Activated CD8-positive, alpha-beta memory T cell treated with anti-CD3 and anti-CD28 coated beads for 36 hours (primary cell): Measurements from ENCODE around the gene ARMC5. TPM values are rescaled to one million over a fixed set of nuclear protein-coding genes. Genes with fewer than 3 reads are reported as not detected.

Experiments
- CTCF ChIA-PET: fragments of 350-600 bp; sonication (Branson Sonifier 250); formaldehyde crosslinking; loops from one replicate; lab custom pipeline; 2021; ENCODE audit warnings: antibody characterized with exemption; lab: Charles Lee
- POLR2A ChIA-PET: fragments of 350-600 bp; sonication (Branson Sonifier 250); formaldehyde crosslinking; loops from one replicate; lab custom pipeline; 2021; ENCODE audit warnings: antibody characterized with exemption; lab: Charles Lee
- total RNA-seq, 2 experiments: library from RNA; stranded (reverse); gene quantifications; one replicate each; pipeline ENCODE4 v1.2.3, GENCODE V29; 2021

Gene ARMC5
- total RNA-seq, 2 experiments from 2014 or later: 11.8 to 12.3 TPM

DNA sequence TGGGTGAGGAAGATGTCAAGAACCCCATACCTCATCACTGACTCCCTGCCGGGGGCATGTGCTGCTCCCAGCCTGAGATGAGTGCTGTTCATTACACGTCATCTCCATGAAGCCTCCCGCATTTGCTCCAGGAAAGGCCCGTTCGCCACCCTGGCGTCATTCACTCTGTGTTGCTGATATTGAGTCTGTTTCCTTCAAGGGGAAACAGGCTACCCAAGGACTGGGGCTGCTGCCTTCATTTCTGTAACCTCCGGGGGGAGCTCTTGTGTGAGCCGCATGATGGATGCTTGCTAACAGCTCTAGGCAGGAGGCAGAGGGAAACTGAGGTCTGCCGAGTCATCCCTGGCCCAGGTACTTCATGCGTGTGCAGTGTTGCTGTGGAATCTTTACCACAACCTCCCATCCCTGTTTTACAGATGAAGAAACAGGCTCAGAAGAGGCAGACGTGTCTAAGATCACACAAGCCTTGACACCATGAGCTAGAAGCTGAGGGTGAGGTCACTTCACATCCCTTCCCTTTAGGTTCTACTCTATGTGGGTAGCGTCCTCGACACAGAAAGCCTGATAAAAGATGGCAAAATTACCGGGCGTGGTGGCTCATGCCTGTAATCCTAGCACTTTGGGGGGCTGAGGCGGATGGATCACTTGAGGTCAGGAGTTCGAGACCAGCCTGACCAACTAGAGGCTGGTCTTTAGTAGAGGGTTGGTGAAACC lies 3.5 kb upstream of the ARMC5 start:
- ChIA-PET CTCF (interaction anchor here (1.0 kb wide), 2 partner anchors 313 to 429 kb away, joined by 3 to 4 read pairs; no protein-coding TSS in a partner anchor), POLR2A (interaction anchor here (0.6 to 0.7 kb wide), 3 partner anchors 16 to 473 kb away, joined by 3 to 5 read pairs (median 3); partner anchors contain the start of gene TGFB1I1)

DNA sequence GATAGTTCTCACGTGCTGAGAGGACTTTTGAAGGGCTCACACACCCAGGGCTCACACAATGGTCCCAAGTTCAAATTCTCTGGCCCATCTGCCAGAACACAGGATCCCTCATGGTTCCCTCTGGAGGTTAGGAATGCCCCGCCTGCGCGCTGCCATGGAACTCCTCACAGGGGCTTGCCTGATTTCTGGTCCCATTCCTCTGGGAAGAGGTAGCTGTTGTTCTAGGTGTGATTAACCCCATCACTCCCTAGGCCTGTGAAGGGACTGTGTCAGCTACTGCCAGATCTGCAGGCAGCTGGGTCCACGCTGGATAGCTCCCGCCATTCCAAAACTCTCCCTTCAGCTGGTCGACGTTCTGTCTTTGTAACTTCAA lies 2.3 kb upstream of the ARMC5 start:
- CTCF ChIA-PET: interaction anchor here (2.1 kb wide), 1 partner anchor 14 kb away, joined by 19 read pairs; the partner anchor contains the start of gene ZNF843
- POLR2A ChIA-PET: no interaction called here

DNA sequence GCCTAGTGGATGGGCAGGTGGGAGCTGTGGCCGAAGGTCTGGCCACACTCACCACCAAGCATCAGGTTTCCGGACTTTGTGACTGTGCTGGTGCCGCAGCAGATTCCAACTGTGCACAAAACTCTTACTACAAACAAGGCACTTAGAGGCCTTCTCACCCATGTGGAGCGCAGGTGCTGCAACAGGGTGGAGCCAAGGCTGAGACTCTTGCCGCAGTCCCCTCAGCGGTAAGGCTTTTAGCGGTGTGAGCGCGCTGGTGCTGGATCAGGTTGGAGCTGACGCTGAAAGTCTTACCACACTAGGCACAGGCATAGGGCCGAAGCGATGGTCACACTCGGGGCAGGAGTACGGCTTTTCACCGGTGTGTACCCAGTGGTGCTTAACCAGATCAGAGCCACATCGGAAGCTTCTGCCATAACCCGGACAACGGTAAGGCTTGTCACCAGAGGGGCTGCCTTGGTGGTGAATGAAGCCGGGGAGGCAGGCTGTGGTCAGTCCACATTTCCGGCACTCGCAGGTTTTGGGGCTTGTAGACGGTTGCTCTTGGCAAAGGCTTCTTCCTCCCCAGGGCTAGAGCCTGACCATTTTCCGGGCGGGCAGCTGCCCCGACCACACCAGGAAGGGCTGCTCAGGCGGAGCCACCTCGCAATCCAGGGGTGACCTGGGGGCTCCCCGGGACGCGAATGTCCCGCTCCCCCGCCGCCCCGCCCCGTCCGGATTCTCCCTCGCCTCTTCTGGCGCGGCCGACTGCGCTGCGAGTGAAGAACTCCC lies 1.0 kb upstream of the ARMC5 start:
- CTCF ChIA-PET: interaction anchor here (0.6 to 2.1 kb wide), 8 partner anchors 10 to 411 kb away, joined by 3 to 19 read pairs (median 3); partner anchors contain the start of genes FUS and ZNF843
- POLR2A ChIA-PET: interaction anchor here (0.6 to 2.8 kb wide), 8 partner anchors 19 to 416 kb away, joined by 3 to 15 read pairs (median 6); partner anchors contain the start of genes FUS, RUSF1, ZNF267 and ZNF646

DNA sequence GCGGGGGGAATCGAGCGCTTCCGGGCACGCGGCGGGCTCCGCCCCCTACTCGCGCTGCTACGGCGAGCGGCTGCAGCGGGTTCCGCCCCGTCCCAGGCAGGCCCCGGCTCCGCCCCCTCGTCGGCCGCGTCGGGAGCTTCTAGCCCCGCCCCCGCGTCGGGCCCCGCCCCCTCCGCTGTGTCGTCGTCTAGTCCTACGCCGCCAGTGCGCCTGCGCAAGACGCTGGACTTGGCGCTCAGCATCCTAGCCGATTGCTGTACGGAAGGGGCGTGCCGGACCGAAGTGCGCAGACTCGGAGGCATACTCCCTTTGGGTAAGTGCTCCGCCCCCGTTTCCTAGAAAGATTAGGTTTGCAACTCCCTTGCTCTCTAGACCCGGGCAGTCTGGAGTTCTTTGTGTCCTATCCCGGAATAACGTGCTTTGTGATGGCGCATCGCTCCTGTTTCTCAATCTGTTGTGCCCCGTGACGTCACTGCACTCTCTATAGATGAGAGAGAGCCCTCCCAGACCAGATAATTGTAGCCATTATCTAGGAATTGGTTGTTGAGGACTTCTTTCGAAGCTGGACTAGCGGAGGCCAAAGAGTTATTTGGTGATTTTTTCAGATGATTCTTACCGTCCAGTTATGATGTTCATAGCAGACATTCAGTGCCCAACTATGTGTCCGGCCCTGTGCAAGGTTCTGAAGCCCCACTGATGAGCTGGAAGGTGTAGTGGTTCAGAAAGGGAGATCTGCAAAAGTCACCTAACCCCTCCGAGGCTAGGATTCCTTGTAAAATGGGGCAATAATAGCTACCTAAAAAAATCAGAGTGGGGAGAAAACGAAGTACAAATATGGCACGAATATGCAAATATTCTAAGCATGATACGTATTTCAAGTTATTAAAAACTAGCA lies 633 bp downstream of the ARMC5 start:
- ChIA-PET POLR2A (interaction anchor here (1.0 to 2.8 kb wide), 13 partner anchors 17 to 426 kb away, joined by 3 to 15 read pairs (median 4); partner anchors contain the start of genes FUS, RUSF1, STX4 and ZNF267), CTCF (interaction anchor here (0.6 to 2.4 kb wide), 18 partner anchors 8 to 409 kb away, joined by 3 to 11 read pairs (median 3); partner anchors contain the start of genes FUS, TGFB1I1 and ZNF843)

DNA sequence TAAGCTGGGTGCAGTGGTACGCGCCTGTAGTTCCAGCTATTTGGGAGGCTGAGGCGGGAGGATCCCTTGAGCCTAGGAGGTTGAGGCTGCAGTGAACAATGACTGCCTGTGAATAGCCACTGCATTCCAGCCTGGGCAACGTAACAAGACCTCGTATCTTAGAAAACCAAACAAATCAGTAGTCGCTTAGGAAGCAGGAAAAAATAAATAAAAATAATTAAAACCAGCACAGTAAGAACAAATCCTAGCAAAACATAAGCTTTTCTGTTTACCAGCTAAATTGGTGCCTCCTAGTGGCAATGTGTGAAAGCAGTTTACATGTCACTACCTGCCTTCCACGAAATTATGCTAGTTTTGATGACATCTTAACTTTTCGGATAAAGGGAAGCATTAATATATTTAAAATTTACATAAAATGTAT lies 1.3 kb downstream of the ARMC5 start:
- POLR2A ChIA-PET: interaction anchor here (1.0 to 2.8 kb wide), 7 partner anchors 18 to 413 kb away, joined by 3 to 15 read pairs (median 3); partner anchors contain the start of genes ZNF267 and ZNF843
- CTCF ChIA-PET: interaction anchor here (0.6 to 2.4 kb wide), 13 partner anchors 9 to 408 kb away, joined by 3 to 11 read pairs (median 3); partner anchors contain the start of genes TGFB1I1 and ZNF843

DNA sequence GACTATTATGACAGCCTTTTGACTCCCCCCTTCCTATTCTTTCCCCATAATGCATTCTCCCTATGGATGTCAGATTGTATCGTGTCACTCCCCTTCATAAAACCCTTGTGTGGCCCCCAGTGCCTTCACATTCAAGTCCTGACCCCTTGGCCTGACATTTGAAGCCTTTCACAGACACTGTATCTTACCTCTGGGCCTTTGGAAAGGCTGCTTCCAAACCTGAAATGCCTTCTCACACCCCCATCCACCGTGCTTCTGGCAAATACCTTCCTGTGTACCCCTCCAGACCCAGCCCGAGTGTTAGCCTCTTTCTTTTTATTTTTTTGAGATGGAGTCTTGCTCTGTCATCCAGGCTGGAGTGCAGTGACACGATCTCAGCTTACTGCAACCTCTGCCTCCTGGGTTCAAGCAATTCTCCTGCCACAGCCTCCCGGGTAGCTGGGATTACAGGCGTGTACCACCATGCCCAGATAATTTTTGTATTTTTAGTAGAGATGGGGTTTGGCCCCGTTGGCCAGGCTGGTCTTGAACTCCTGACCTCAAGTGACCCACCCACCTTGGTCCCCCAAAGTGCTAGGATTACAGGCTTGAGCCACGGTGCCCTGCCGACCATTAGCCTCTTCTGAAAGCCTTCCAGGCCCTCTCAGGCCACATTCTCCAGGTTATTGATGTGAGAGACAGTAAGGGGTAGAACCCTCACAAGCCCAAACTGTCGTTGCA lies 2.1 kb downstream of the ARMC5 start:
- CTCF ChIA-PET: interaction anchor here (1.1 to 2.4 kb wide), 8 partner anchors 9 to 408 kb away, joined by 3 to 11 read pairs (median 4); partner anchors contain the start of gene TGFB1I1
- POLR2A ChIA-PET: interaction anchor here (1.1 to 2.7 kb wide), 3 partner anchors 26 to 408 kb away, joined by 3 to 15 read pairs (median 3); no protein-coding TSS in a partner anchor

DNA sequence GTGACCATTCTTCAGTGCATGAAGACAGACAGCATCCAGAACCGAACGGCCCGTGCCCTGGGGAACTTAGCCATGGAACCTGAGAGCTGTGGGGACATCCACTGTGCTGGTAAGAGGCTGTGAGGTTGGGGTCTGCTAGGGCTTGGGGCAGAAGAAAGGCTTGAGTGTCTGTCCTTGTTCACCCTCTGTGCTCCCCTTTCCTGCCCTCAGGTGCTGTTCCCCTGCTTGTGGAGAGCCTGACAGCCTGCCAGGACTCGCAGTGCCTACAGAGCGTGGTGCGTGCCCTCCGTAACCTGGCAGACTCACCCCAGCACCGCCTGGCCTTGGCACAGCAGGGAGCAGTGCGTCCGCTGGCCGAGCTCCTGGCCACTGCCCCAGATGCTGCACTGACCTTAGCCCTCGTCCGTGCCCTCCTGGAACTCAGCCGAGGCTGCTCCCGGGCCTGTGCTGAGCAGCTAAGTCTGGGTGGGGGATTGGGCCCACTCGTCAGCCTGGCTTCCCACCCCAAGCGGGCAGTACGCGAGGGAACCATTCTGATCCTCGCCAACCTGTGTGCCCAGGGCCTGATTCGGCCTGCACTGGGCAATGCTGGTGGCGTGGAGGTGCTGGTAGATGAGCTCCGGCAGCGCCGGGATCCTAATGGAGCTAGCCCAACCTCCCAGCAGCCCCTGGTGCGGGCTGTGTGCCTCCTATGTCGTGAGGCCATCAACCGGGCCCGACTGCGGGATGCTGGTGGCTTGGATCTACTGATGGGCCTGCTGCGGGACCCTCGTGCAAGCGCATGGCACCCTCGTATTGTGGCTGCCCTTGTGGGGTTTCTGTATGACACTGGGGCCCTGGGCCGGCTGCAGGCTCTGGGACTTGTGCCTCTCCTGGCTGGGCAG lies 2.9 kb downstream of the ARMC5 start:
- CTCF ChIA-PET: no interaction called here
- POLR2A ChIA-PET: no interaction called here

DNA sequence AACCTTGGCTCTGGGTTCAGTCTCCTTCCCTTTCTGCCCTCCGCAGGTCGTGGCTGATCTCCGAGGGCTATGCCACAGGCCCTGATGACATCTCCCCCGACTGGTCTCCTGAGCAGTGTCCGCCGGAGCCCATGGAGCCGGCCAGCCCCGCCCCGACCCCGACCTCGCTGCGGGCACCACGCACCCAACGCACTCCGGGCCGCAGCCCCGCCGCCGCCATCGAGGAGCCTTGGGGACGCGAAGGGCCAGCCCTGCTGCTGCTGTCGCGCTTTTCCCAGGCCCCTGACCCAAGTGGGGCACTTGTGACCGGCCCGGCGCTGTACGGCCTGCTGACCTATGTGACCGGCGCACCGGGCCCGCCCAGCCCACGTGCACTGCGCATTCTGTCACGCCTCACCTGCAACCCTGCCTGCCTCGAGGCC lies 5.1 kb downstream of the ARMC5 start:
- CTCF ChIA-PET: no interaction called here
- POLR2A ChIA-PET: no interaction called here

DNA sequence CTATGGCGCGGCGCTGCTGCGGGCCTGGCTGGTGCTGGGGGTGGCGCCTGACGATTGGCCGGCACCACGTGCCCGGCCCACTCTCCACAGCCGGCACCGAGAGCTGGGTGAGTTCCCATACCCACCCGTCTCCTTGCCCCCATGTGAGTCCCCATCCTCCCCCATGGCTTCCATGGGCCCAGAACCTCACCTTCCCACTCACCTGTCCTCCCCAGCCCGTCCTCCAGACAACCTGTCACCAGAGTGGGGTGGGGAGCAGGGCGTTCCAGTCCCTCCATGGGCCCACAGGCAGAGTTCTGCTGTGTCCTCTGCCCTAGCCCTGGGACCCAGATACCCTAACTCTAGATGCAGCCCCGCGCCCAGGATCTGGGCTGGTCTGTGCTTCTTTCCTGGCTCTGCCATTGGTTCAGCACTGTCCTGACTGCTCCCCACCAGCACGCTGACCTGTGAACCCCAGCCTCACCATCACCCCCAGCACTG lies 5.5 kb downstream of the ARMC5 start:
- ChIA-PET CTCF (no interaction called here), POLR2A (no interaction called here)

DNA sequence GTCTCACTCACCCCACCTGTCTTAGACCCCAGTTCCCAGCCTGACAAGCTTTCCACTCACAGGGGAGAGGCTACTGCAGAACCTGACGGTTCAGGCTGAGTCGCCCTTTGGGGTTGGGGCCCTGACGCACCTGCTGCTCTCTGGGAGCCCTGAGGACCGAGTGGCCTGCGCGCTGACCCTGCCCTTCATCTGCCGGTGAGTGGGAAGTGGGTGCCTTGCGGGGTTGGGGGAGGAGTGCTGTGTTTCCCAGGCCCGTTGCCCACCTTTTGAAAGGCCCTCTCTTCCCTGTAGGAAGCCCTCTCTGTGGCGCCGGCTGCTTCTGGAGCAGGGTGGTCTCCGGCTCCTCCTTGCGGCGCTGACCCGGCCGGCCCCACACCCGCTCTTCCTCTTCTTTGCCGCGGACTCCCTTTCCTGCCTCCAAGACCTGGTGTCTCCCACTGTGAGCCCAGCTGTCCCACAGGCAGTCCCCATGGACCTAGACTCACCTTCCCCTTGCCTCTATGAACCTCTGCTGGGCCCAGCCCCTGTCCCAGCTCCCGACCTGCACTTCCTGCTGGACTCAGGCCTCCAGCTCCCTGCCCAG lies 6.6 kb downstream of the ARMC5 start:
- ChIA-PET POLR2A (no interaction called here), CTCF (no interaction called here)

DNA sequence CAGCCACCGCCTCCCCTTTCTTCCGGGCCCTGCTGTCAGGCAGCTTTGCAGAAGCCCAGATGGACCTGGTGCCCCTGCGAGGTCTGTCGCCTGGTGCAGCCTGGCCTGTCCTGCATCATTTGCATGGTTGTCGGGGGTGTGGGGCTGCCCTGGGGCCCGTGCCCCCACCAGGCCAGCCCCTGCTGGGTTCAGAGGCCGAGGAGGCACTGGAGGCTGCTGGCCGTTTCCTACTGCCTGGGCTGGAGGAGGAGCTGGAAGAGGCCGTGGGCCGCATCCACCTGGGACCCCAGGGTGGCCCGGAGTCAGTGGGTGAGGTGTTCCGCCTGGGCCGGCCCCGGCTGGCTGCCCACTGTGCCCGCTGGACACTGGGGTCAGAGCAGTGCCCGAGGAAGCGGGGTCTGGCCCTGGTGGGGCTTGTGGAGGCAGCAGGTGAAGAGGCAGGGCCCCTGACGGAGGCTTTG lies 7.1 kb downstream of the ARMC5 start:
- ChIA-PET CTCF (no interaction called here), POLR2A (no interaction called here)

DNA sequence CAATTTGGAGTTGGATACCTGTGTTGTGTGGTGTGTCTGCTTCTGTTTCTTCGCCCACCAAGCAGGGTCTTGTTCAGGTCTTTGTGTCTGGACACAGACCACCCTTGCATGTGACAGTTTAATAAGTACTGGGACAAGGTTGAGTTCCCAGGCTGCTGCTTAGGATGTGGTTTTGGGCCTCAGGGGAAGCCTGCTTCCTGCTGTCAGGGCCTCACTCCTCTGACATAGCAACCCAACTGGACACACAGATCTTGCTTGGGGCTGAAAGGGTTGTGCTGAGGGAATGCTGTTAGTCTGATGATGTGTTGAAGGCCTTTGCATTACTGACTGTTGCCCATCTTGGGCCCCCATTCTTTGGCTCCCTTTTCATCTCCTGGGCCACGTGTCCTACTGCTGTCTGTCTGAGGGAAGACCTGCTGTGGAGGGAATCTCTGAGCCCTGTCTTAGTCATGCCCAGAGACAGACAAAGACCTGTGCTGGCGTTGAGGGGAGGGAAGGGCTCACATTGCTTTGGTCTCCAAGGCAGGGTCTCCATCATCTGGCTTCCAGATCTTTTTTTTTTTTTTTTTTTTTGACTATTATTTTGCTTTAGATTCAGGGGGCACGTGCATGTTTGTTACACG lies 8.0 kb downstream of the ARMC5 start:
- ChIA-PET POLR2A (no interaction called here), CTCF (no interaction called here)

DNA sequence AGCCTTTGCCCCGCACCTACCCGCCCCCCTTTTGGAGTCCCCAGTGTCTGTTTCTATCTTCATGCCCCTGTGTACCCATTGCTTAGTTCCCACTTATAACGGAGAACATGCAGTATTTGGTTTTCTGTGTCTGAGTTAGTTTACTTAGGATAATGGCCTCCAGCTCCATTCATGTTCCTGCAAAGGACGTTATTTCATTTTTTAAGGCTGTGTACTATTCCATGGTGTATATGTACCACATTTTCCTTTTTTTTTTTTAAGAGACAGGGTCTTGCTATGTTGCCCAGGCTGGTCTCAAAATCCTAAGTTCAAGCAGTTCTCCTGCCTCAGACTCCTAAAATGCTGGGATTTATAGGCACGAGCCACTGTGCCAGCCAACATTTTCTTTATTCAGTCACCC lies 8.6 kb downstream of the ARMC5 start:
- CTCF ChIA-PET: no interaction called here
- POLR2A ChIA-PET: no interaction called here

DNA sequence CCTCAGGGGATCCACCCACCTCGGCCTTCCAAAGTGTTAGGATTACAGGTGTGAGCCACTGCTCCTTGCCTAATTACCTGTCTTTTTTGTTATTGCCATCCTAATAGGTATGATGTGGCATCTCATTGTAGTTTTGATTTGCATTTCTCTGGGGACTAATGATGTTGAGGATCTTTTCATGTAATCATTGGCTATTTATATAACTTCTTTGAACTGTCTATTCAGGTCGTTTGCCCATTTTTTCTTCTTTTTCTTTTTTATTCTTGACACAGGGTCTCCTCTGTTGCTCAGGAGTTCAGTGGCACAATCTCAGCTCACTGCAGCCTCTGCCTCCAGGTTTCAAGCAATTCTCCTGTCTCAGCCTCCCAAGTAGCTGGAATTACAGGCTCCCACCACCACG lies 11.3 kb downstream of the ARMC5 start:
- CTCF ChIA-PET: interaction anchor here (1.0 to 2.8 kb wide), 2 partner anchors 10 to 30 kb away, joined by 3 to 11 read pairs; no protein-coding TSS in a partner anchor
- POLR2A ChIA-PET: no interaction called here

DNA sequence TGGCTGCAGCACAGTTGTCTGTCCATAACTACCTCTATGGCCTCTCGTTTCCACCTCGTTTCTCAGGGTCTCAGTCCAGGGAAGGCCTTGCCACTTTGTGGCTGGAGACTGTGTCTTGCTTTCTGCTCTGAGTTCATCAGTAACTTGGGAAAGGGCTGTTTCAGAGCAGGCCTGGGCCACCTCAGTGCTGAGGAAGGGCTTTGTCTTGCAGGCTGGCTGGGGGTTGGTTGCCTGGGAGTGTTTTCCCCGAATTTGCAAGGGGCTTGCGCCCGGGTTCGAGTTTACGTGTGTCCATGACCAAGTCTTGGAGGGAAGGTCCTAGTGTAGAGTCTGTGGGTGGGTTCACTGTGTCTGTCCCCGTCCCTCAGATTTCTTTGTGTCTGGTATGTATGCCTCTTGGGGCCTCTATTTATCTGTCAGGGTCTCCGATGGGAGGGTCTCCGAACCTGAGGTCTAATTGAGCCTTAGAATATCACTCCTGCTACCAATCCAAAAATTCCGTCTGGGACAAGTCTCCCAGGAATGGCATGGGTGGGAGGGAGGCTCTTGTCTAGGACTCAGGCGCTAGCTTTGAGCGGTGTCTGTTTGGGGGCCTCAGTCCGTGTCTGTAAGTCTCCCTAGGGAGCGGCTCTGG lies 12.1 kb downstream of the ARMC5 start:
- ChIA-PET POLR2A (no interaction called here), CTCF (interaction anchor here (2.8 kb wide), 1 partner anchor 11 kb away, joined by 11 read pairs; no protein-coding TSS in a partner anchor)
